ENCODE results near the gene MARK3. TPM values are rescaled to one million over a fixed set of nuclear protein-coding genes. Genes with fewer than 3 reads are reported as not detected.
A peak's percentile ranks its signal among the peaks of the same experiment; 100 is the strongest.

MARK3 gene
- total and polyA plus RNA-seq, 2 of the 13 experiments (the other 11 are each of a cell fraction or from before 2014, with no cell fraction given), result 47.7 to 56.6 TPM

GRCh38 chr14:103522649-103523574 lies 137.7 kb downstream of the MARK3 start, which contains the start of gene CKB (continued):
- no peak for TF ChIP-seq ZNF614 (CRISPR knock-in tag; IDR thresholded peaks at IDR 0.05; ENCODE audit: borderline replicate concordance)
- no peak for TF ChIP-seq ZNF331 (CRISPR knock-in tag; IDR thresholded peaks at IDR 0.05)
- peak; percentile 47; the same call in 1 of the 2 replicates for TF ChIP-seq ZBTB7A (CRISPR knock-in tag; IDR thresholded peaks at IDR 0.05)
- no peak for TF ChIP-seq SPEN (CRISPR knock-in tag; IDR thresholded peaks at IDR 0.05; ENCODE audit: low read depth)
- TF ChIP-seq SP140L (CRISPR knock-in tag; IDR thresholded peaks at IDR 0.05; ENCODE audit: borderline replicate concordance), result no peak
- TF ChIP-seq ZNF687 (CRISPR knock-in tag; IDR thresholded peaks at IDR 0.05), result peak; percentile 35; the same call in 1 of the 2 replicates
- no peak for TF ChIP-seq MTF2 (CRISPR knock-in tag; IDR thresholded peaks at IDR 0.05; ENCODE audit: borderline replicate concordance)
- no peak for TF ChIP-seq ZBED4 (CRISPR knock-in tag; IDR thresholded peaks at IDR 0.05; ENCODE audit: borderline replicate concordance)
- TF ChIP-seq MYC (CRISPR knock-in tag; IDR thresholded peaks at IDR 0.05; ENCODE audit: borderline replicate concordance), result 0 out of 2 replicates have a peak, but pooled peaks have one; percentile 2
- TF ChIP-seq POLR2AphosphoS5 (IDR thresholded peaks at IDR 0.05; ENCODE audit: low read depth, low read length), result peak; percentile 68
- TF ChIP-seq MXI1 (IDR thresholded peaks at IDR 0.05; ENCODE audit: borderline replicate concordance, low read depth, low read length), result no peak
- TF ChIP-seq PBX3 (CRISPR knock-in tag; IDR thresholded peaks at IDR 0.05; ENCODE audit: borderline replicate concordance), result no peak
- no peak for TF ChIP-seq ZNF281 (CRISPR knock-in tag; IDR thresholded peaks at IDR 0.05; ENCODE audit: borderline replicate concordance)
